Measurements from ENCODE around the gene UBL7.
A peak's percentile ranks its signal among the peaks of the same experiment; 100 is the strongest.
"Not testable (repeated sequence)": the region's sequence is repeated elsewhere in the genome, so short reads cannot be mapped to it uniquely, and the experiment has no call there.

UBL7 gene, protein sequence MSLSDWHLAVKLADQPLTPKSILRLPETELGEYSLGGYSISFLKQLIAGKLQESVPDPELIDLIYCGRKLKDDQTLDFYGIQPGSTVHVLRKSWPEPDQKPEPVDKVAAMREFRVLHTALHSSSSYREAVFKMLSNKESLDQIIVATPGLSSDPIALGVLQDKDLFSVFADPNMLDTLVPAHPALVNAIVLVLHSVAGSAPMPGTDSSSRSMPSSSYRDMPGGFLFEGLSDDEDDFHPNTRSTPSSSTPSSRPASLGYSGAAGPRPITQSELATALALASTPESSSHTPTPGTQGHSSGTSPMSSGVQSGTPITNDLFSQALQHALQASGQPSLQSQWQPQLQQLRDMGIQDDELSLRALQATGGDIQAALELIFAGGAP
- 12.4 to 34.5 (median 20.0) reads per million in 17 experiments for total RNA-seq

DNA sequence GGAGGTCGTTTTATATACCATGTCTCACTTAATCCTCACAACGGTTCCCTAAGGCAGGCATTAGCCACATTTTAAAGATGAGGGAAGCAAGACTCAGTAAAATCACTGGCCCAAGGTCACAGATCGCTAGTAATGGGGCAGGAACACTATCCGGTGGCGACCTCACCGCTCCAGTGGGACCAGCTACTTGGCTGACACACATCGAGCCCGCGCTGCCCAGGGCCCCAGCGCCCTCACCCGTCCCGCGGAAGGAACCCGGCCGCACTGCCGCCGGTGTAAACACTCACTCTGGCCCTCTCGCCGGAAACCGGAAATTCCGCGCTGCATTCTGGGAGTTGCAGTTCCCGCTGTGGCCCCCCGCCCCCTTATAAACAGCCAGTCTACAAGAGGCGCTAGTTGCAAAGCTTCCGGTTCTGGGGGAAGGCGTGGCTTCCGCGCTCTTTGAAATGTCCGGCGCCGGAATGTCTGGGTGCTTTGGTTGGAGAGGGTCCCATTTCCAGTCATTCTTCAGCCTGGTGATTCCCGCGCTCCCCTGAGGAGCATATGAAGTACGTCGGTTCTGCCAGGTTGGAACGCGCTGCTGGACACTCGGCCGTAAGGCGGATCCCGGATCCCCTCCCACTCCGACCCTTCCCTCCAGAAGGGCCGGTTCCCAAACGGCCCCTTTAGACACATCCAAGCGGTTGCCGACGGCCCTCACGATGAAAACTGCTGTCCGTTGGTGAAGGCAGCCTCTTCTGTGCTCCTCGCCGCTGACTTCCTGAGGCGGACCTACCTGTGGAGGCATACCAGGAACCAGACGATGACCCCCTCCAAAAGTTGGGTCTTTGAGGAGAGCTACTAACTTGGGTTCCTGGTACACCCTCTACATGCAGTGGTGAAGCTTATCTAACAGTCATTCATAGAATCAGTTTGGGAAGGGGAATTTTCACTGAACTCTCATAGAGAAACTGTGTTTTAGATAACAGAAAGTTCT, at the start of gene UBL7:
Gene UBL7 (minus strand): TSS at position 290 of the 976 bp plus-strand sequence. CDS start 2,293 bp downstream, outside the sequence.
- DNase-seq: peak; percentile 97 to 98 (median 98)

GRCh38 chr15:74506515-74506840, 45.5 kb upstream of the UBL7 start:
- DNase-seq: no peak

DNA sequence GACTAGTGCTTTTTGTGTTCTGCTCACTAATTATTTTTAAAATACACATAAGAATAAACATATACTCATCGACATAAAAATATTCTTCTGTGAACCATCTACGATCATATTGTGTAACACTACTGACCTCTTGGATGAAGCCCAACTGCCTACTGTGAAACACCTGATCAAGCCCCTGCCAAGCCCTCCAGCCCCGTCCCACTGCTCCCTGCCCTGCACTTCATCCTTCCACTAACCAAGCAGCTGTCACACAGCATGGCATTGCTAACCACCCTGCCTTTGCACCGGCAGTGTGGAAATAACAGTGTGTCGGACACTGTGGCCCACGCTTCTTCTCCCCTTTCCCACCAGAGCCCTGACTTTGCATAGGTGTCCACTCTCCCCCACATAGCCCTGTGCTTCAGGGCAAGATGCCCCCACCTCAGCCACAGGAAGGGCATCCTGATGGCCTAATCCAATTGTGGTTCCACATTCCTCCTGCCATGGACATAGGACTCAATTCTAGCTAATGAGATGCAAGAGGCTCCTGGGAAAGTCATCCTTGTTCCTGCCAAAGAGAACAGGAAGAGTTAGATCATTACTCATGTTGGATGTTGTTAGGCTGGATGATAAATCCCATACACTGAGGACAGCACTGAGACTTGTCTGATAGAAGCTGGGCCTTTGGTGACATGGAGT, 45.0 kb upstream of the UBL7 start:
- no peak for DNase-seq

DNA sequence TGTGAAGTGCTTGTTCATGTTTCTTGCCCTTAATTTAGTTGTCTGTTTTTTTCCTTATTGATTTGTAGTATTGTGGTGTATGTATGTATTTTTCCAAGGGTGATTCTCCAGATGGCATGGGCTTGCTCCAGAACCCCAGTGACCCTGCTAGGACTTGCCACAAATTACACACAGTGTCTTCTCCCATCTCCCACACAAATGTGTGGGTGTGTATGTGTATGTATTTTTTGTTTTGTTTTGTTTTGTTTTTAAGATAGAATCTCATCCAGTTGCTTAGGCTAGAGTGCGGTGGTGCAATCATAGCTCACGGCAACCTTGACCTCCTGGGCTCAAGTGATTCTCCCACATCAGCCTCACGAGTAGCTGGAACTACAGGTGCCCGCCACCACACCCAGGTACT, 43.9 kb upstream of the UBL7 start:
- peak; percentile 8 to 57 (median 30) for DNase-seq

DNA sequence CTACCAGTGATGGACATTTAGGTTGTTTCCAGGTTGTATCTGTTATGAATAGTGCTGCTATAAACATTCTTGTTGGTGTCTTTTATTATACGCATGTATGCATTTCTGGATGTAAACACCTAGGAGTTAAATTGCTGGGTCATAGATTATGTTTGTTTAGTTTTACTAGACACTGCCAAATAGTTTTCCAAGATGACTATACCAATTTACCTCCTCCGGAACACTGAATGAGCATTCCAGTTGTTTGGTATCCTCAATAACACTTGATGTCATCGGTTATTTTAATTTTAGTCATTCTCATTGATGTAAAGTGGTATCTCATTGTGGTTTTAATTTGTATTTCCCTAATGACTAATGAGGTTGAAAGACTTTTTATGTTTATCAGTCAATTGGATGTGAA, 43.5 kb upstream of the UBL7 start:
- DNase-seq: no peak

- no peak for DNase-seq
Observed at GRCh38 chr15:74502301-74502700, 41.3 kb upstream of the UBL7 start.

GRCh38 chr15:74500401-74500800, 39.4 kb upstream of the UBL7 start:
- no peak for DNase-seq

DNA sequence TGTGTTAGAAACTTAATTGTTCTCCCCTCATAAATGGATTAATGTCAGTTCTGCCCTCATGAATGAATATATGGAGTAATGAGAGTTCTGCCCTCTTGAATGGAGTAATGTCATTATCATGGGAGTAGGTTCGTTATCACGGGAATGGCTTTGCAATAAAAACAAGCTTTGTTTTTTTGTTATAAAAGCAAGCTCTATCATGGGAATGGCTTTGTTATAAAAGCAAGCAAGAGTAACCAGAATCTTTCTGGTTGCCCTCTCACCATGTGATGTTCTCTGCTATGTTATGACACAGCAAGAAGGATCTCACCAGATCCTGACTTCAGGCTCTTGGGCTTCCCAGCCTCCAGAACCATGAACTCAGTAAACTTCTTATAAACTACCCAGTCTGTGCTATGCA, 38.4 kb upstream of the UBL7 start:
- no peak for DNase-seq

DNA sequence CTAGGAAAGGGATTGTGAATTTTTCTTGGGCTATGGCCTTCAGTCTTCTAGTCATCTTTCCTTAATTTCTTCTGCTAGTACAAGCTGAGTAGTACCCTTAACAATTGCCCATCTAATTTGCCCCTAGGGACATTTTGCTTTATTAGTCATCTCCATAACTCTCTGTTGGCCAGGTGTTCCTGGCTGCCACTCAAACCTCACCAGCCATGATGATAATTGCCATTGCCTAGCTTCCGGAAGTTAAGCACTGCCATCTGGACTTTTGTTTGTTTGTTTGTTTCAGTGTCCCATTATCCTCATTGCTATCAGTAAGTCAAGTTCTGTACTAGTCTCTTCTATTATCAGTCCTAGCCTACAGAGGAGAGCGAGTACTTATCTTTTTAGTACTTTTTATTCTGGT, 36.6 kb upstream of the UBL7 start:
- no peak for DNase-seq

GRCh38 chr15:74496648-74497047, 35.7 kb upstream of the UBL7 start:
- DNase-seq: no peak

DNA sequence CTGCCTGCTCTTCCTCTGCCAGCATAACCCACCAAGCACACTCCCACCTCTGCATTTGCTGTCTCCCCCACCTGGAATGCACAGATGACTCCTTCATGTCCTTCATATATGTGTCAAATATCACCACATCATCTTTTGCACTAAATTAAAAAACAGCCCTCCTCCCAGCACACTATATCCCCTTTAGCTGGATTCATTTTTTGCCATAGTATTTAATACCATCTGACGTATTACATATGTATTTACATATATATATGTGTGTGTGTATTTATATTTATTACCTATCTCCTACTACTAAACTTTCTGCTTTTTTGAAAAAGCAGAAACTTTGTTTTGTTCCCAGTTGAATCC, 29.4 kb upstream of the UBL7 start:
- DNase-seq: no peak

DNA sequence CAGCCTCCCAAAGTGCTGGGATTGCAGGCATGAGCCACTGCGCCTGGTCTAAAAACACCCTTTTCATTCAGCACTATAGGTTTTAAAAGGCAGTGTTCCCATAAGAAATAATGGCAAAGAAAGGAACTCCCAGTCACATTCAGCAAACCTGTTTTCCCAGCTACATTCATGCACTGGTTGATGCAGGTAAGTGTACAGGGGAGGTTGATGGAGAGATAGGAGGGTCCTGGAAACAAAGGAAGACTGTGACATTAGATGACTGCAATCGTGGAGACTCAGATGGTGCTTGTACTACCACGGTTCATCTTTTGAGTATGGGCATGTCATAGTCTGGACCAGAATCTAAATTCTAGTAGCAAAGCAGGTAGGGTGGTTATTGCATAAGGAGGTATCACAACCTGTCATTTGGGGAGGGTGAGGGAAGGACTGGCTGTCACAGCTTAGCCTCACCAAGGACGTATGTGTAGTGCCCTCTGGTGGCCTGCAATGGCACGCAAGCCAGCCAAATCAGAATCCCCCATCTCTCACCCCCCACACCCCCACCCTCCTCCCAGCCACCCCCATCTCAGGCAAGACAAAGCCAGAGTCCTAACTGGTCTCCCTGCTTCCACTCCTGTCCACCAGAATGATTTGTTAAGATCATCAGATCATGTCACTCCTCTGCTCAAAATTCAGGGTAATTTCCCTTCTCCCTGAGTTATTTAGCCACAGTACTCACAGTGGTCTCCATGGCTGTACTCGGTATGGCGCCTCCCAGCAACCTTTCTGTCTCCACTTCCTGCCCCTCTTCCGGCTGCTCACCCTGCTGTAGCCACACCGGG, 28.8 kb upstream of the UBL7 start:
- DNase-seq: peak; percentile 55 to 75 (median 64)

GRCh38 chr15:74488776-74489175, 27.8 kb upstream of the UBL7 start:
- no peak for DNase-seq

GRCh38 chr15:74482661-74483060, 21.7 kb upstream of the UBL7 start:
- peak in 1 of 4 experiments; percentile 15 for DNase-seq

GRCh38 chr15:74480364-74480763, 19.4 kb upstream of the UBL7 start:
- not testable (repeated sequence) for DNase-seq

DNA sequence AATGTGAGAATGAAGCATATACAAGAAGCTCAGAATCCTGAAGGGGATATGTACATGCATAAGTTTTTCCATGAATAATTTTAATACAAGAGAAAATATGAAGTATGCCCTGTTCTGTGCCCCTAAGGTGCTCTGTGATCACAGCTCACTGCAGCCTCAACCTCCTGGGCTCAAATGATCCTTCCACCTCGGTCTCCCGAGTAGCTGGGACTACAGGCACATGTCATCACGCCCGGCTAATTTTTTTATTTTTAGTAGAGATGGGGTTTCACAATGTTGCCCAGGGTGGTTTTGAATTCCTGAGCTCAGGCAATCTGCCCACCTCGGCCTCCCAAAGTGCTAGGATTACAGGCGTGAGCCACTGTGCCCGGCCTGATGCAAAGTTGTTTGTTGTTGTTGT, 10.7 kb upstream of the UBL7 start:
- DNase-seq: not testable (repeated sequence)

- no peak for DNase-seq
Observed at GRCh38 chr15:74470631-74471395, 9.9 kb upstream of the UBL7 start.

GRCh38 chr15:74468341-74469032, 7.5 kb upstream of the UBL7 start:
- DNase-seq: no peak

DNA sequence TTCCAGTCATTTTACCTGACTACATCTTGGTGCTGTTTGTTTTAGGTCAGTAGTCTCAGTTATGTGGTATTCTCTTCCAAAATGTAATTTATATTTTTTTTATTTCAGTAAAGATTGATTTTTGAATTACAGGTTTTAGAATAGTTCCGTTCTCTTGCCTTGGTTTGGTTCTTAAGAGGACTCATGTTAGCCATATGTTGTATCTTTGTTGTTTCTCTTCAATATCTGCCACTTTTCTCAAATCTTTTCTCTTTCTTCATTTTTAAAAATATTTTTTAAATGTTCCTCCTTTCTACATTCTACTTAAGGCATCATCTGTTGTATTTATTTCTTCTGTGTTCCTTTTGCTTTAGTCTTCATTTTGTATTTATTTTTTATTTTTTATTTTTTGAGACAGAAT, 5.6 kb upstream of the UBL7 start:
- no peak for DNase-seq

DNA sequence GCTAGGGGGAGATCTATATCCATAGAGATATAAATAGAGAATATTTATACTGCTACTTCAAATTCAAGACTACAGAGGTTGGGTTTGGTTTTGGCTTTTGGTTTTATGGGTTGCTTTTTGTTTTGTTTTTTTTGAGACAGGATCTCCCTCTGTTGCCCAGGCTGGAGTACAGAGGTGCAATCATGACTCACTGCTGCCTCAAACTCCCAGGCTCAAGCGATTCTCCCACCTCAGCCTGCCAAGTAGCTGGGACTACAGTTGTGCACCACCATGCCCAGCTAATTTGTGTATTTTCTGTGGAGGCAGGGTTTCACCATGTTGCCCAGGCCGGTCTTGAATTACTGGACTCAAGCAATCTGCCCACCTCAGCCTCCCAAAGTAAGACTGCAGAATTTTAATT, 3.9 kb upstream of the UBL7 start:
- DNase-seq: no peak

GRCh38 chr15:74464216-74464615, 3.3 kb upstream of the UBL7 start:
- peak; percentile 65 to 87 (median 74) for DNase-seq

All from suppressor macrophage (primary cell).